GM12878 (cell line): ENCODE measurements around the gene DMRTB1.

Experiments used
- LARP7 ChIP-seq: fragments of 450-650 bp; IDR thresholded peaks from 2 replicates; pipeline ENCODE4 v1.6.1; 2017; ENCODE audit warnings: mild to moderate bottlenecking
- NRF1 ChIP-seq: conservative IDR thresholded peaks from 2 replicates; pipeline ENCODE4 v1.6.1; 2011; ENCODE audit warnings: mild to moderate bottlenecking, low read depth, low read length, improper control_type of control experiment

DNA sequence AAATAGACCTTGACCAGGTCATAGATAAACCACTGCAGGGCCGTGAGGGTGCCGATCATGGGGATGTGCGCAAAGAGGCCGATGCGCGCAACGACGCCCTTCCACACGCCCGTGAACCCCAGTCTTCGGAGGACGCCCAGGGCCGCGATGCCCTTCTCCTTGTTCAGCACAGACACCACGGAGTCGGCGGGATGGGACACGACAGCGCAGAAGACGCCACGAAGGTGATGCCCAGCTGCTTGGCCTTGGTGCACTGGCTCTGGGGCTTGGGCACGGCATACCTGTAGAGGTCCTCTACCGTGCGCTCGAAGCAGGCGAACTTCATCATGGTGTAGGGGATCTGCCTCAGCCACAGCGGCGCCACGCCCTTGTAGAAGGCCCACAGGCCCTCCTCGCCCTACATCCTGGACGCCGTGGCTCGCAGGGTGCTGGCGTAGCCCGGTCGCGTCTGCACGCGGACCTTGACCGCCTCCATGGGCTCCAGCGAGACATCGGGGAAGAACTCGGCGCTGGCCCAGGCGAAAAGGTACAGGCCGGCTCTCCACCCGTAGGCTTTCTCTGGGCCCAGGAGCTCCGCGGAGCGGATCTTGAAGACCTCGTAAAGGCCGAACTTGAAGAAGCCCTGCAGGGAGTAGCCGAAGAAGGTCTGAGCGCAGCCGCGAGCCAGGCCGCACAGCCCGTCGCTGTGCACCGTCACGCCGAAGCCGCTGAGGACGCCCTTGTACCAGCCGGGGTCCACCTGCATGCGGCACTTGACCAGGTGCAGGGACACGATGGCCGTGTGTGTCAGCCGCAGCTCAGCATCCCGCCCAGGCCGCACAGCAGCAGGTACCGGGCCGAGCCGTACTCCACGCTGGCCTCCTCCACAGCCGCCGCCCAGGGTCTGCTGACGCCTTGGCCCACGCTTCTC lies 20.5 kb upstream of the DMRTB1 start:
- no peak for TF ChIP-seq NRF1
- no peak for TF ChIP-seq LARP7
